GM19324 (cell line): ENCODE data around the gene FCN1.
"Not testable (repeated sequence)": the region's sequence is repeated elsewhere in the genome, so short reads cannot be mapped to it uniquely, and the experiment has no call there.

Source experiments
- ATAC-seq: cut with Tn5 transposase; IDR thresholded peaks from one replicate; pipeline ENCODE4 v1.9.1; 2021; ENCODE audit warnings: mild to moderate bottlenecking, moderate library complexity; ENCODE audit not compliant: unreplicated experiment, low FRiP score

The FCN1 gene

DNA sequence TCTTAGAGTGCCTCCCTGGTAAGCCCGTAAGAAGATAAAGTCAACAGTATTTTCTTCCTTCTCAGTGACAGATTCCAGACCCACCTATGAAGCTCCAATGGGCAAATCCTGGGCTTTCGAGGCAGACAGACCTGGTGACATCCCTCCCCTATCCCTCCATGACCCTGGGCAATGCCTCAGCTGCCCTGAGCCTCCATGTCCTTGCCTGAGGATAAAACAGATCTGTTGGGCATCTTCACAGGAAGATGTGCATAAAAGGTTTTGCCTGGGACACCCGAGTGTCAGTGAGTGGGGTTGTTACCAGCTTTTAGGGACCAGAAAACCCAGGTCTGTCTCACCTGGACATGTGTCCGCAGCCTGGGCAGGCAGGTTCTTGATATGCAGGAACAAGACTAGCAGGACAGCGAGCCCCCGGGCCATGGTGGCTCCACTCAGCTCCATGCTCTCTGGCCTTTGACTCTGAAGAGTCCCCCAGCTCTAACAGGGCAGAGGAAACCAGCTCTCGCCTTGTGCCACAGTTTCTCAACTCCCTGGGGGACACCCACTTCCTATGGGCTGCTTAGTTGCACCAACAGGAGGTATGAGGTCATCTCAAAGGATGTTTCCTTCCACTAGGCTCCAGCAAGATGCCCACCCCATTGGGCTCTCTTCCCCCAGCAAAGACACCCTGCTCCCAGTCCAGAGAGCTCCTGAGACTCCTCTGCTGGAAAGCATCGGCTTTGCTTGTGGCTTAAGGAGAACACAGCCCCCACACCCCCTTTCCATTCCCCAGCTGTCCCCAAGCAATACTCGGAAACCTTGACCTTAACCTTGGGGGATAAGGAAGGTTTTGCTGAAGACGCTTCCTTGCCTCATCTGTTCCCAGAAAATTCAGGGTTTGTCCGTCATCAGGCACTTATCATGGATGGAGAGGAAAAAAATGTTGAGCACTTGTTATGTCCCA lies at the start of gene FCN1:
Gene FCN1, minus strand, starts transcription at position 482 of the 943 bp plus-strand sequence. Its CDS starts 41 bp downstream, at position 441.
- no peak for ATAC-seq

GRCh38 chr9:134966697-134967546 lies 49.2 kb upstream of the FCN1 start:
- no peak for ATAC-seq

GRCh38 chr9:134966270-134966669 lies 48.6 kb upstream of the FCN1 start:
- no peak for ATAC-seq

- no peak for ATAC-seq
Observed at GRCh38 chr9:134965851-134966250, 48.1 kb upstream of the FCN1 start.

GRCh38 chr9:134965411-134965810 lies 47.7 kb upstream of the FCN1 start:
- ATAC-seq = no peak

DNA sequence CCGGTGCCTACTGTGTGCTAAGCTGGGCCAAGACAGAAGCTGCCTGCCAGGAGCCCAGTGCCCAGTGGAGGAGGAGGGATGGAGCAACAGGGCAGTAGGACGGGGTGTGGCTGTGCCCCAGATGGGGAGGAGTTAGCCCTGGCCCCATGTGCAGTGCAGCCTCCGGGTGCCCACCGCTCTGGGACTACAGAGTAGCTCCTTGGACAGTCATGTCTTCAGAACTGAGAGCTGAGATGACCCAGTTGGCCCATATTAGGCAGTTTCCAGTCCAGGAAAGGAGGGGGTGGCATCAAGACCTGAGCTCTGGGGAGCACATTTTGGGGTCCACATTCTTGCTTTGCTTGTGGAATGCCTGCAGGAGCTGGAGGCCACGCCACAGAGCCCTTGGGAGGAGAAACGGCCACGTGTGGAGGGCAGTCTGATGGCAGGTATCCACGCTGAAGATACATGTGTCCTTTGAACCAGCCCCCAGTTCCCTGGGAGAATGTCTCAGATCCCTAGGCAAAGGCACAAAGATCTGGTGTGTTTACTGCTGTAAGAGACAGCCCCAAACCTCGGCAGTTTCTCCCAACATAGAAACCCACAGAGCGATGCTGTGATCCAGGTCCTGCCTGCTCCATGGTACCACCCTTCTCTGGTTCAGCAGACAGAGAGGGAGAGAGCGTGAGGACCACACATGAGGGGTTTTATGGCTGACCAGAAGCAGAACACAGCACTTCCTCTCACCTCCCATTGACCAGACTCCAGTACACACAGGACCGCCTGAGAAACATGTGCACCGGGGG lies 46.8 kb upstream of the FCN1 start:
- ATAC-seq = no peak

GRCh38 chr9:134963546-134963945 lies 45.8 kb upstream of the FCN1 start:
- no peak for ATAC-seq

DNA sequence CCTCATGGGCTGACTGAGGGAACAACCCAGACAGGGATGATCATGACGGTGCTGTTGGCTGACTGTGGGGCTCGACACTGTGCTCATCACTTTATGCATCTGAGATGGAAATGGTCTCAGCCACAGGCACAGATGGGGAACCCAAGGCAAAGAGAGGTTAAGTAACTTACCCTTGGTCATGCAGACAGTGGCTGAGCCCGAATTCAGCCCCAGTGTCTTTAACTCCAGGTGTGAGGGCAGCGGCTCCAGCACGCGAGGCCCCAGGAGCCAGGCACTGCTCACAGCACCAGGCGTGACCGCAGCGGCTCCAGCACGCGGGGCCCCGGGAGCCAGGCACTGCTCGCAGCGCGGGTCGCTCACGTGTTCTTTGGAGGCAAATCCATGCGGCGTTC lies 45.3 kb upstream of the FCN1 start:
- ATAC-seq = no peak

DNA sequence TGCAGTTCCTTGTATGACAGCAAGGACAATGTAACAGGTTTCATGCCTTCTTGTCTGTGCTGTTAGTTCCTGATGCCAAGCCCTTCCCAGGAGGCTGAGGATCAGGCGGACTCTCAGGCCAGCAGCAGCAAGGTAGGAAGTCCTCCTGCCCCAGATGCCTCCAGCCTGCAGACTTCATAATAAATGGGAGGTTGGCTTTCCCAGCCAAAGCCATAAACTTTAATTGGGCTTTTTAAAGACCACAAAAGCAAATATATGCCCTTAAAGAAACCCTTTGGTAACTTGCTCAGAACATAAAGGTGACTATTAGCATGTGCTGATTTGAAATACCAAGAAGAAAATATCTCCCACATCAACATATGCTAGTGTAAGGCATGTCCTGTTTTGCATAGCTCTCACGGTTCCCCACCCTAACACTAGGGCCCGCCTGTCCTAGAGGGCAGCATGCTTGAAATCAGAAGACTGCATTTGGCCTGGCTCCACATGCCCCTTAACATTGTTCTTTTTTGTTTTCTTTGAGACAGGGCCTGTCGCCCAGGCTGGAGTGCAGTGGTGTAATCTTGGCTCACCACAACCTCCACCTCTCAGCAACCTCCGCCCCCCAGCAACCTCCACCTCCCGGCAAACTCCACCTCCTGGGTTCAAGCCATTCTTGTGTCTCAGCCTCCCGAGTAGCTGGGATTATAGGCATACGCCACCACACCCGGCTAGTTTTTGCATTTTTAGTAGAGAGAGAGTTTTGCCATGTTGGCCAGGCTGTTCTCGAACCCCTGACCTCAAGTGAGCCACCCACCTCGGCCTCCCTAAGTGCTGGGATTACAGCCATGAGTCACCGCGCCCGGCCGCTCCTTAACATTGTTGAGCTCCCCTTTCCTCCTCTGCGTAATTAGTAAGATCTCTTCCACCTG lies 44.6 kb upstream of the FCN1 start:
- no peak for ATAC-seq

DNA sequence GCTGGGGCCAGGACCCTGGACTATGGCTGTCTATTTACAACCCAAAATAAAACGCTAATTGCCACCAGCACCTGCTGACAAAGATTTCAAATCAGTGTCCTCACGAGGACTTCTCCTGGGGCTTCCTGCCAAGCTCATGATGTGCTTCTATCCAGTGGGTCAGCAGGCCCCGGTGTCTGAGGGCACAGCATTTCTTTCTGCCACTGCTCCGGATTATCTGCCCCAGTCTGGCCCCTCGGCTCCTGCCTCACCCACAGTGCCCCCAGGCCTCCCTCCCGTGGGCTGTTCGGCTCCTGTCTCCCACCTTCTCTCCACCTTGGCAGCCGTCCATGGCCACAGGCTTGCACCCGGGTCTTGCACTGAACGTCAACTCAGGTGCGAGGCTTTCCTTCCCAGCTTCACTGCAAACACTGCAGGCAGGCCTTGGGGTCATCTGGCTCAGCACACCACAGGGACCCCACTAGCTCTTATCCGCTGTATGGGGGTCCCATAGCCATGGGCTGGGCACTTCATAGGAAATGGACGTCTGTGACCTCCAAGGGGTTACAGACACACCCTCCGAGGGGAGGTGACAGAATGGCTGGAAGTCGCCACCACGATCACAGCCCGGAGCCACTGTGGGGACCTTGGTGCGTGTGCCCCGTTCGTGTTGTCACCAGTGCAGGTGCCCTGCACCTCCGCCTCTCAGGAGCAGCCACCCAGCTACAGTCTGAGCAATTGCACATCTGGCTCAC lies 43.8 kb upstream of the FCN1 start:
- no peak for ATAC-seq

GRCh38 chr9:134960701-134961181 lies 43.0 kb upstream of the FCN1 start:
- no peak for ATAC-seq

DNA sequence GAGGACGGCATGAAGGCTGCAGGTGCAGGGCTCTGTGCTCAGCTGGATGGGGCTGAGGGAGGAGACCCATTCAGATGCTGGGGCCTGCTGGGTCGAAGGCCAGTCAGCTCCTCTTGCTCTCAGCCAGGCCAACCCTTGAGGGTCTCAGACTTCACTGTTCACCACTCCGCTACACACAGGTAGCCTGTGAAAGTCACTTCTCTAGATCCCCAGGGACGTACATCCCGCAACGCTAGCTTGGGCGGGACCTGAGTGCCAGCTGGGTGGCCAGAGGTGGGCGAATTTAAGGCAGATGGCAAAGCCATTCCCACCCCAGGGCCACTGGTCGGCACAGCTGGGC lies 42.2 kb upstream of the FCN1 start:
- no peak for ATAC-seq

- no peak for ATAC-seq
Observed at GRCh38 chr9:134959126-134959970, 41.6 kb upstream of the FCN1 start.

DNA sequence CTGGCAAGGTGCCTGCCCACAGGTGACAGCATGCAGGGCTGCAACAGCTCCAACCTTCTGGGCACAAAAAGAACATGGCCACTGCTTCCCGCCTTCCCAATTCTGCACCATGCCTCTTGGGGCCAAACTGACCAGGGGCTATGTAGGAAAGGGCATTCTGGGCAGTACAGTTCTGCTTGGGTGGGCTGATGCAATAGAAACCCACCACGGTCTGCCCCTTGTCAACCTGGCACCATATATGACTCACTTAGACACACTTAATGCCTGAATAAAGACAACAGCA lies 40.2 kb upstream of the FCN1 start:
- no peak for ATAC-seq

GRCh38 chr9:134957165-134957944 lies 39.6 kb upstream of the FCN1 start:
- ATAC-seq = no peak

GRCh38 chr9:134956387-134956786 lies 38.7 kb upstream of the FCN1 start:
- not testable (repeated sequence) for ATAC-seq

DNA sequence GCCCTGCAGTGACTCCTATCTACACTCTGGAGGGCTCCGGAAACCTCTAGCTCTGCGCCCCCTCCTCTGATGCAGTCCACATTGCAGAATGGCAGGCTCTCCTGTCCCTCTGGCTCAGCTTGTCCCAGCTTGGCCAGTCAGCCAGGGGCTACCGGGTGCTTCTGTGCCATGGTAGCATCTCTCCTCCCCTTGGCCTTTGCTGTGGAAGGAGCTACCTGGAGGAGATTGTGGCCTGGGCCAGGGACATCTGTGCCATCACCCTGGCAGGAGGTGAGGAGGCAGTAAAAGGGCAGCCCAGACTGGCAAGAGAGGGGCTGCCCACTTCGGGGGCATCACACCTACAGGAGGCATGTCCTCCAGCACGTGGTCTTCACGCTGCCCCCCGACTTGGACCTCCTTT lies 38.1 kb upstream of the FCN1 start:
- ATAC-seq = no peak
